Neural progenitor cell (in vitro differentiated cells): ENCODE measurements around the gene FGD3. TPM values are rescaled to one million over a fixed set of nuclear protein-coding genes. Genes with fewer than 3 reads are reported as not detected.

Experiments used
- DNase-seq: peaks from one replicate; pipeline ENCODE4 v3.0.0-alpha.2; 2016; ENCODE audit warnings: low spot score
- H2AFZ ChIP-seq: fragments of 200-600 bp; sonication (generic); replicated peaks from 2 replicates; pipeline ENCODE4 v1.6.1; 2016; ENCODE audit warnings: antibody characterized with exemption
- H3F3A ChIP-seq: fragments of 200-600 bp; sonication (generic); 2 replicates; pipeline ENCODE4 v1.6.1; 2016; ENCODE audit warnings: antibody characterized with exemption, low read depth
- H3K27ac ChIP-seq: fragments of 200-600 bp; sonication (generic); 2 replicates; pipeline ENCODE4 v1.5.1; 2016; ENCODE audit warnings: mild to moderate bottlenecking
- H3K27me3 ChIP-seq: fragments of 200-600 bp; sonication (generic); 2 replicates; pipeline ENCODE4 v1.6.1; 2016; ENCODE audit warnings: mild to moderate bottlenecking, moderate library complexity
- H3K36me3 ChIP-seq: fragments of 200-600 bp; sonication (generic); 2 replicates; pipeline ENCODE4 v1.5.1; 2016
- H3K4me1 ChIP-seq: fragments of 200-600 bp; sonication (generic); 2 replicates; pipeline ENCODE4 v1.6.1; 2016; ENCODE audit warnings: mixed run types
- H3K4me2 ChIP-seq: fragments of 200-600 bp; sonication (generic); 2 replicates; pipeline ENCODE4 v1.6.1; 2016
- H3K4me3 ChIP-seq: fragments of 200-600 bp; sonication (generic); 2 replicates; pipeline ENCODE4 v1.5.1; 2016
- H3K79me2 ChIP-seq: fragments of 200-600 bp; sonication (generic); 2 replicates; pipeline ENCODE4 v1.6.1; 2016; ENCODE audit warnings: low read depth
- H3K9ac ChIP-seq: fragments of 200-600 bp; sonication (generic); 2 replicates; pipeline ENCODE4 v1.6.1; 2016
- H3K9me3 ChIP-seq: fragments of 200-600 bp; sonication (generic); 2 replicates; pipeline ENCODE4 v1.5.1; 2016; ENCODE audit warnings: low read depth
- H4K20me1 ChIP-seq: fragments of 200-600 bp; sonication (generic); 2 replicates; pipeline ENCODE4 v1.6.1; 2016; ENCODE audit warnings: low read depth
- H3K27ac Mint-ChIP-seq: 3 replicates; pipeline ENCODE4 v1.8.0; 2021; ENCODE audit warnings: mixed read lengths
- H3K27me3 Mint-ChIP-seq: 2 replicates; pipeline ENCODE4 v1.8.0; 2022; ENCODE audit warnings: low read depth, mild to moderate bottlenecking, inconsistent platforms, moderate library complexity, mixed read lengths; ENCODE audit not compliant: insufficient read depth
- H3K36me3 Mint-ChIP-seq: 3 replicates; pipeline ENCODE4 v1.8.0; 2021; ENCODE audit warnings: mixed read lengths
- H3K4me1 Mint-ChIP-seq: 3 replicates; pipeline ENCODE4 v1.8.0; 2021; ENCODE audit warnings: mixed read lengths
- H3K4me3 Mint-ChIP-seq: 3 replicates; pipeline ENCODE4 v1.8.0; 2021; ENCODE audit warnings: mild to moderate bottlenecking, moderate library complexity, mixed read lengths
- H3K9me3 Mint-ChIP-seq: 3 replicates; pipeline ENCODE4 v1.8.0; 2020; ENCODE audit warnings: mixed read lengths
- CTCF ChIP-seq: fragments of 200-600 bp; sonication (generic); IDR thresholded peaks from 2 replicates; pipeline ENCODE4 v1.5.1; 2017; ENCODE audit warnings: antibody characterized with exemption, mild to moderate bottlenecking
- EZH2 ChIP-seq: fragments of 200-600 bp; sonication (generic); IDR thresholded peaks from 2 replicates; pipeline ENCODE4 v1.6.1; 2017; ENCODE audit warnings: antibody characterized with exemption, mild to moderate bottlenecking, moderate library complexity
- EZH2phosphoT487 ChIP-seq: fragments of 200-600 bp; sonication (generic); IDR thresholded peaks from 2 replicates; pipeline ENCODE4 v1.6.1; 2017; ENCODE audit warnings: antibody characterized with exemption
- total RNA-seq: library from RNA; depleted of rRNA; stranded (reverse); fragments of >200 nt; gene quantifications from 2 replicates; pipeline ENCODE4 v1.2.3, GENCODE V29; 2015; ENCODE audit warnings: low replicate concordance

The FGD3 gene
- total RNA-seq, 1 donor from 2014 or later: 0.56 TPM

GRCh38 chr9:92988215-92988768 is 41.0 kb downstream of the FGD3 start:
- Histone ChIP-seq H3K9ac (no peak overlapping the region), H3K4me3 (no peak overlapping the region), H3K36me3 (no peaks in the 10 kb centered on the region), H3K4me2 (no peak overlapping the region), H3K9me3 (peaks cover 17% of the 10 kb centered on the region), H3K79me2 (no peaks in the 10 kb centered on the region), H4K20me1 (no peaks in the 10 kb centered on the region), H3F3A (peaks cover 32% of the 10 kb centered on the region), H2AFZ (no peak overlapping the region), H3K4me1 (peaks cover 21% of the 10 kb centered on the region), H3K27ac (no peak overlapping the region), H3K27me3 (no peaks in the 10 kb centered on the region)
- Mint-ChIP-seq H3K27ac (no peak overlapping the region), H3K4me3 (no peak overlapping the region), H3K9me3 (peaks cover 44% of the 10 kb centered on the region), H3K4me1 (peaks cover 8% of the 10 kb centered on the region), H3K36me3 (peaks cover 2% of the 10 kb centered on the region), H3K27me3 (peaks cover 2% of the 10 kb centered on the region)
- DNase-seq: no peak
- TF ChIP-seq CTCF: no peak
- no peak for TF ChIP-seq EZH2phosphoT487
- TF ChIP-seq EZH2: no peak

GRCh38 chr9:92989561-92989960 is 42.2 kb downstream of the FGD3 start:
- no peak overlapping the region for H2AFZ ChIP-seq
- peaks cover 8% of the 10 kb centered on the region for H3K4me1 Mint-ChIP-seq
- H3K4me3 Mint-ChIP-seq: no peak overlapping the region
- no peak overlapping the region for H3K4me3 ChIP-seq
- peaks cover 2% of the 10 kb centered on the region for H3K36me3 Mint-ChIP-seq
- no peaks in the 10 kb centered on the region for H4K20me1 ChIP-seq
- H3K79me2 ChIP-seq: no peaks in the 10 kb centered on the region
- peaks cover 2% of the 10 kb centered on the region for H3K27me3 Mint-ChIP-seq
- H3K27me3 ChIP-seq: no peaks in the 10 kb centered on the region
- TF ChIP-seq EZH2phosphoT487: no peak
- TF ChIP-seq CTCF: no peak
- no peak for TF ChIP-seq EZH2
- no peak overlapping the region for H3K27ac ChIP-seq
- H3K4me1 ChIP-seq: peaks cover 21% of the 10 kb centered on the region
- peak overlapping the region; percentile 5 for H3K4me2 ChIP-seq
- peaks cover 4% of the 10 kb centered on the region for H3K9me3 ChIP-seq
- H3K27ac Mint-ChIP-seq: no peak overlapping the region
- peaks cover 42% of the 10 kb centered on the region for H3K9me3 Mint-ChIP-seq
- DNase-seq: peak; percentile 49
- H3F3A ChIP-seq: peaks cover 32% of the 10 kb centered on the region
- H3K36me3 ChIP-seq: no peaks in the 10 kb centered on the region
- no peak overlapping the region for H3K9ac ChIP-seq

GRCh38 chr9:92990461-92990860 is 43.1 kb downstream of the FGD3 start:
- peaks cover 21% of the 10 kb centered on the region for H3K4me1 ChIP-seq
- Mint-ChIP-seq H3K4me1 (peaks cover 8% of the 10 kb centered on the region), H3K27ac (no peak overlapping the region), H3K4me3 (no peak overlapping the region), H3K36me3 (peaks cover 2% of the 10 kb centered on the region), H3K27me3 (peaks cover 5% of the 10 kb centered on the region), H3K9me3 (peaks cover 43% of the 10 kb centered on the region)
- H3K36me3 ChIP-seq: no peaks in the 10 kb centered on the region
- no peaks in the 10 kb centered on the region for H3K79me2 ChIP-seq
- no peak for DNase-seq
- H3F3A ChIP-seq: peaks cover 32% of the 10 kb centered on the region
- H3K27me3 ChIP-seq: no peaks in the 10 kb centered on the region
- H3K4me2 ChIP-seq: no peak overlapping the region
- H3K9ac ChIP-seq: no peak overlapping the region
- no peaks in the 10 kb centered on the region for H3K9me3 ChIP-seq
- no peak overlapping the region for H3K27ac ChIP-seq
- no peak overlapping the region for H2AFZ ChIP-seq
- no peak overlapping the region for H3K4me3 ChIP-seq
- H4K20me1 ChIP-seq: no peaks in the 10 kb centered on the region
- no peak for TF ChIP-seq EZH2
- TF ChIP-seq EZH2phosphoT487: no peak
- TF ChIP-seq CTCF: no peak
